SK-N-MC (cell line): Measurements from ENCODE around the gene REPS2.

ENCODE experiments used
- DNase-seq: peaks from one replicate; pipeline ENCODE4 v3.0.0-alpha.2; 2011; ENCODE audit warnings: low read depth, low spot score
- H3K27ac ChIP-seq: fragments of 200-600 bp; sonication (generic); 2 replicates; pipeline ENCODE4 v1.5.1; 2016; ENCODE audit warnings: mixed run types
- H3K36me3 ChIP-seq: fragments of 200-600 bp; sonication (generic); 2 replicates; pipeline ENCODE4 v1.6.1; 2017; ENCODE audit warnings: antibody characterized with exemption, low read length, mixed read lengths; ENCODE audit not compliant: insufficient read depth
- H3K4me3 ChIP-seq: fragments of 200-600 bp; sonication (generic); 2 replicates; pipeline ENCODE4 v1.5.1; 2016
- H3K9ac ChIP-seq: fragments of 200-600 bp; sonication (generic); 2 replicates; pipeline ENCODE4 v1.8.0; 2017; ENCODE audit warnings: mixed run types, mixed read lengths; ENCODE audit not compliant: insufficient read length
- H3K9me3 ChIP-seq: fragments of 200-600 bp; sonication (generic); 2 replicates; pipeline ENCODE4 v1.6.1; 2017; ENCODE audit warnings: low read depth, mild to moderate bottlenecking, antibody characterized with exemption, low read length, moderate library complexity, mixed read lengths
- EZH2 ChIP-seq: fragments of 200-600 bp; sonication (generic); IDR thresholded peaks from one replicate; pipeline ENCODE4 v1.6.1; 2017; ENCODE audit warnings: antibody characterized with exemption
- FOXP2 ChIP-seq: optimal IDR thresholded peaks from 2 replicates; pipeline ENCODE3; 2011; ENCODE audit warnings: mild to moderate bottlenecking, moderate library complexity; ENCODE audit not compliant: insufficient read depth; ENCODE audit errors: extremely low read length, control extremely low read depth
- POLR2AphosphoS5 ChIP-seq: IDR thresholded peaks from 2 replicates; pipeline ENCODE4 v1.6.1; 2012; ENCODE audit warnings: mild to moderate bottlenecking, low read depth, low read length, borderline replicate concordance

The REPS2 gene

DNA sequence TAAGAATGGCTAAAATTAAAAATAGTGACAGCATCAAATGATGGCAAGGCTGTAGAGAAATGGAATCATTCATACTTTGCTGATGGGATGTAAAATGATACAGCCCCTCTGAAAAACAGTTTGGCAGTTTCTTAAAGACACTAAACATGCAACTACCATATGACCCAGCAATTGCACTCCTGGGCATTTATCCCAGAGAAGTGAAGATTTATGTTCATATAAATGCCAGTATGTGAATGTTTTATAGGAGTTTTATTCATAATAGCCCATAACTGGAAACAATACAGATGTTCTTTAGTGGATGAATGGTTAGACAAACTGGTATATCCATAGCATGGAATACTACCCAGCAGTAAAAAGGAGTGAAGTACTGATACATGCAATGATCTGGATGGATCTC lies 43.3 kb downstream of the REPS2 start:
- H3K9me3 ChIP-seq = no peaks in the 10 kb centered on the region
- TF ChIP-seq EZH2 = no peak
- TF ChIP-seq FOXP2 = no peak
- TF ChIP-seq POLR2AphosphoS5 = no peak
- DNase-seq = no peak
- H3K9ac ChIP-seq = no peak overlapping the region
- H3K4me3 ChIP-seq = no peak overlapping the region
- no peak overlapping the region for H3K27ac ChIP-seq
- H3K36me3 ChIP-seq = no peaks in the 10 kb centered on the region

DNA sequence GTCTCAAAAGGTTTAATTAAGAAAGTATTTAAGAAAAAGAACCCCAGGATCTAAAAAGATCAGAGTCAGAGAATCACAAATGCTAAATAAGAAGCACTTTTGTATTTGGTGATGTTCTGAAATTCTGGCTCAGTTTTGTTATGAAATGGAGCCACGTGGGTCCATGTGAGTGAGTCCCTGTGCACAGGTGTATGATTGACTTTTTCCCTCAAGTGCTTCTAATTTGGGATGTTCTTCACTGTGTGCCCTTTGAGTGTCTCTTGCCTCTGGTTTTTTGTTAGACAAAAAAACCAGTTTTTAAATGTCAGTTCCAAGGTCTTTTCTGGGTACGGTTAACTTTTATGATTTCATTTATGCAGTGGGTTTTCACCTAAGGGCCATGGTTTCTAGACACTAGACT lies 44.4 kb downstream of the REPS2 start:
- no peak for TF ChIP-seq FOXP2
- no peak for TF ChIP-seq EZH2
- TF ChIP-seq POLR2AphosphoS5 = no peak
- Histone ChIP-seq H3K9ac (no peak overlapping the region), H3K9me3 (no peaks in the 10 kb centered on the region), H3K36me3 (no peaks in the 10 kb centered on the region), H3K27ac (no peak overlapping the region), H3K4me3 (no peak overlapping the region)
- no peak for DNase-seq

DNA sequence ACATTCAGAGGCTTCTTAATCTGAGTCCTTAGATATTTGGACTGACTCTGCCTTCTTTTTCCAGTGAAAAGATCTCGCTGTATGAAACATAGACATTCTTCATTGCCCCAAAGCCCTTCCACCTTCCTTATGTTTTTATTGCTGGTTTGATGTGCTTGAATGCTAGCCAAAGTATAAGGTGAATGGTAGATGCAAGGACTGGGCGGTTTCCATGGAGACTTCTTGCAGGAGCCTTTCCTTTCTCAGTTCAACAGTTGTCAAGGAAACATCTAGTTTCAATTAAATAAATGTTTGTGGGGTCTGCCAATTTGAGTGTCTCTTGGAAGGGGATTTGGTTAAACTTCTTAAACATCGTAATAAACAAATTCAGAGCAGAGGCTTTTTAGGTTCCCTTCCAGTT lies 46.0 kb downstream of the REPS2 start:
- DNase-seq = no peak
- Histone ChIP-seq H3K4me3 (no peak overlapping the region), H3K9ac (no peak overlapping the region), H3K36me3 (no peaks in the 10 kb centered on the region), H3K27ac (no peak overlapping the region), H3K9me3 (no peaks in the 10 kb centered on the region)
- no peak for TF ChIP-seq FOXP2
- TF ChIP-seq POLR2AphosphoS5 = no peak
- no peak for TF ChIP-seq EZH2

DNA sequence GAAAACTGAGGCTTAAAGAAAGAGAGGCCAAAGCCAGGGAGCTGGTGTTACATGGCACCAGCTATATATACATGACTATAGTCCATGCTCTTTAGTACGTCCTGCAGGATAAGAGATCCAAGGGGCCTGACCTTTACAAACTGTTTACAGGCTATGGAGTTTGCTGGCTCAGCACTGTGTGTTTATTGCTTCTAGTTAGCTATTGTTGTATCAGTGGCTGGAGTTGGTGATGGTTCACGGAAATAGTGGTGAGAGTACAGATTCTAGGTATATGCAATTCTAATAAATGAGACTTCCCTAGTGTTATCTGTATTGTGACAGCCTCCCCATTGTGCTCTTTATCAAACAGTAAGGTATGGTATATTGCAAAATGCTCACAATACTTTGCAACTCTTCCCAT lies 46.5 kb downstream of the REPS2 start:
- DNase-seq = no peak
- Histone ChIP-seq H3K9ac (no peak overlapping the region), H3K9me3 (no peaks in the 10 kb centered on the region), H3K27ac (no peak overlapping the region), H3K4me3 (no peak overlapping the region), H3K36me3 (no peaks in the 10 kb centered on the region)
- TF ChIP-seq FOXP2 (no peak), EZH2 (no peak), POLR2AphosphoS5 (no peak)

DNA sequence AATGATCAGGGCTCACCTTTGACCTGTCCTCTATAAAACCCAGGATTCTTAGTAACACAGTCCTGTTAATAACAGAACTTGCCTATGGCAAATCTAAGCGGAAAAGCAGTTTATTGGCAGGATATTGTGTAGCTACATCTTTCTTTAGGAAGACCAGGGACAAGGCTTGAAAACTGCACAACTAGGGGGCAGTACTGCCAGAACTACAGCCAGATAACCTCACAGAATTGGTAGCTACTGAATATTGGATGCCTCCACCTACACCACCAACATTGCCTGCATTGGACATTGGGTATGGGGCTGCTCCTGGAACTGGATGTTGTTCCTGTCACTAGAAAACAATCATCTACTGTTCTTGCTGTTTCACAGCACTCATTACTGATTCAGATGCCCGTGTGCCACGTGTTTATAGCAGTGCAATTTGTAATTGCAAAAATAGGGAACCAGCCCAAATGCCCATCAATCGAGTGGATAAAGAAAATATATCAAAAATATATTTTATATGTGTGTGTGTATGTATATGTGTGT lies 47.4 kb downstream of the REPS2 start:
- no peak for TF ChIP-seq EZH2
- TF ChIP-seq POLR2AphosphoS5 = no peak
- no peak for TF ChIP-seq FOXP2
- no peaks in the 10 kb centered on the region for H3K9me3 ChIP-seq
- H3K36me3 ChIP-seq = no peaks in the 10 kb centered on the region
- no peak for DNase-seq
- H3K4me3 ChIP-seq = no peak overlapping the region
- H3K27ac ChIP-seq = no peak overlapping the region
- no peak overlapping the region for H3K9ac ChIP-seq

DNA sequence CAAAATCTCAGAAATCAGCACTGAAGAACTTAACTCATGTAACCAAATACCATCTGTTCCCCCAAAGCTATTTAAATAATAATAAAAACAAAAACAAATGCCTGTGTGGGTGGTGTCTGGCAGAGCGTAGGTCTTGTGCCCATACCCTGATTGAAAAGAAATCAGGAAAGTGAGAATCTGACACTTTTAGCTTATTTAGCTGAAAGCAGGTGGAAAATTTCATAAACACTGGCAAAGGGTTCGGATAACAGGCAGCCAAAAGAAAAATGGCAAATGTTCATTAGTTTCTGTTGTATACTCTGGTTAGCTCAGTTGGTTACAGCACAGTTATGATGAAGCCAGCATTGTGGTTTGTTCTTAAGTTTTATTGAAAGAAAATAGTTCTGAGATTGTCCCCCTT lies 48.3 kb downstream of the REPS2 start:
- Histone ChIP-seq H3K27ac (no peak overlapping the region), H3K36me3 (no peaks in the 10 kb centered on the region), H3K9me3 (no peaks in the 10 kb centered on the region), H3K9ac (no peak overlapping the region), H3K4me3 (no peak overlapping the region)
- no peak for TF ChIP-seq EZH2
- TF ChIP-seq POLR2AphosphoS5 = no peak
- TF ChIP-seq FOXP2 = no peak
- no peak for DNase-seq

DNA sequence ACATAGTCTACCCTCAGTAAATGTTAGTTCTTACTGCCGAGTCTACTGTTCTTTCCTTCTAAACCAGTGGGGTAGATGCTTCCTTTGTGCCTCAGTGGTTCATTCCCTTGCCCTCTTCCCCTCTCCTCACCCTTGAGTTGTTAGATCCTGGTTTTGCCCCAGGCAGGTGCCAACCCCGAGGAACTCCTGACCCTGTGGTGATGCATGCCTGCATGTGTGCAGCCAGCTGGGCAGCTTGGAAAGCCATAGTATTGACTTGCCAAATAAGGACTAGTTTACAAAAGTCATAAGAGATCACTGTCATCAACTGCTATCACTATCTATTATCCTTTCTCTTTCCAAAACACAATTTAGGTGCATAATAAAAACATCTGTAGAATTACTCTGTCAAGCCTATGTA lies 50.9 kb downstream of the REPS2 start:
- TF ChIP-seq POLR2AphosphoS5 = no peak
- TF ChIP-seq FOXP2 = no peak
- no peak for TF ChIP-seq EZH2
- no peaks in the 10 kb centered on the region for H3K9me3 ChIP-seq
- H3K9ac ChIP-seq = no peak overlapping the region
- H3K36me3 ChIP-seq = no peaks in the 10 kb centered on the region
- no peak for DNase-seq
- H3K27ac ChIP-seq = no peak overlapping the region
- H3K4me3 ChIP-seq = no peak overlapping the region

DNA sequence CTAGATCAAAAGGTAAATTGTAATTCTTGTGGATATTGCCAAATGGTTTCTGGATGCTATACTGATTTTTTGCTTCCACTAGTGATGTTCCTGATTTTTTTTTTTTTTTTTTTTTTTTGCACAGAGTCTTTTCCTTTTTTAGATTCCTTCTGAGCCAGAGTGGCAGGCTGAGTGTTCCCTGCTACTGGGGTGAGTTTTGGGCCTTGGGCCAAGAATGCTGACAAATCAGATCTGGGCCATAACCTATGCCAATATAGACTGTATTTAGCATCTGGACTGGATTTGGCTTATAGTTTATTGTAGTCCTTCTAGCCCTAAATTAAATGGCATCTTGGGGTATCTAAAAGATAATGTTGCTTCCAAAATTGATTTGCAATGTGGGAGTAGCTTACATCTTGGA lies 52.8 kb downstream of the REPS2 start:
- TF ChIP-seq POLR2AphosphoS5 = no peak
- TF ChIP-seq FOXP2 = no peak
- TF ChIP-seq EZH2 = no peak
- Histone ChIP-seq H3K36me3 (no peaks in the 10 kb centered on the region), H3K4me3 (no peak overlapping the region), H3K9ac (no peak overlapping the region), H3K9me3 (no peaks in the 10 kb centered on the region), H3K27ac (no peak overlapping the region)
- no peak for DNase-seq

DNA sequence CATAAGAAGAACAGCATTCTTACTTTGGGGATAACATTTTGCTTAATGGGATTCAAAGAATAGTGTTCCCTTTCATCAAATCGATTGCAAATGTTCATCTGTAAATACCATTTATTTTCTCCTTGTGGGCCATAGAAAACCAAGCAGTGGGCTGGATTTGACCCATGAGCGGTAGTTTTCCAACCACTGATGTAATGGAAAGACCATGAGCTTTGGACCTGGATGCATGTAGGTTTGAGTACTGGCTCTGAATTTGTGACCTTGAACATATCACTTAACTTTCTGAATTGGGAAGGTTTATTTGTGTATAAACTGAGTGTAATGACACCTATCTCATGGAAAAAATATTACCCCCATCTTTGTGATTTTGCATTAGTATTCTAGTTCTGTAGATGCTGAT lies 54.3 kb downstream of the REPS2 start:
- TF ChIP-seq FOXP2 = no peak
- no peak for TF ChIP-seq POLR2AphosphoS5
- no peak for TF ChIP-seq EZH2
- Histone ChIP-seq H3K4me3 (no peak overlapping the region), H3K27ac (no peak overlapping the region), H3K9ac (no peak overlapping the region), H3K36me3 (no peaks in the 10 kb centered on the region), H3K9me3 (no peaks in the 10 kb centered on the region)
- no peak for DNase-seq
